Measurements from ENCODE around the gene RBM27.
"Not testable (repeated sequence)": the region's sequence is repeated elsewhere in the genome, so short reads cannot be mapped to it uniquely, and the experiment has no call there.

RBM27 gene

GRCh38 chr5:146203011-146203871, at the start of gene RBM27:
Gene RBM27 (plus strand): TSS chr5:146203605. CDS start chr5:146203766, 161 bp downstream.
- Mint-ChIP-seq H3K36me3 (ENCODE audit: low read depth) (peaks cover 3% of the 10 kb centered on the region), H3K9me3 (no peaks in the 10 kb centered on the region), H3K4me1 (ENCODE audit: low read depth) (peaks cover 9% of the 10 kb centered on the region), H3K27me3 (ENCODE audit: low read depth) (no peaks in the 10 kb centered on the region), H3K27ac (no peak within 1 kb of the TSS), H3K4me3 (no peak within 1 kb of the TSS)
- DNase-seq (ENCODE audit: low spot score), result peak; percentile 97

GRCh38 chr5:146158255-146158654, 45.1 kb upstream of the RBM27 start:
- H3K36me3 Mint-ChIP-seq (ENCODE audit: low read depth), result peaks cover 55% of the 10 kb centered on the region
- H3K4me1 Mint-ChIP-seq (ENCODE audit: low read depth), result peaks cover 1% of the 10 kb centered on the region
- H3K27me3 Mint-ChIP-seq (ENCODE audit: low read depth), result no peaks in the 10 kb centered on the region
- H3K4me3 Mint-ChIP-seq, result no peak overlapping the region
- DNase-seq (ENCODE audit: low spot score), result no peak
- H3K9me3 Mint-ChIP-seq, result no peaks in the 10 kb centered on the region
- no peak overlapping the region for H3K27ac Mint-ChIP-seq

GRCh38 chr5:146164382-146164781, 39.0 kb upstream of the RBM27 start:
- Mint-ChIP-seq H3K9me3 (no peaks in the 10 kb centered on the region), H3K4me1 (ENCODE audit: low read depth) (peaks cover 4% of the 10 kb centered on the region), H3K36me3 (ENCODE audit: low read depth) (peaks cover 60% of the 10 kb centered on the region), H3K27ac (no peak overlapping the region), H3K4me3 (no peak overlapping the region), H3K27me3 (ENCODE audit: low read depth) (no peaks in the 10 kb centered on the region)
- no peak for DNase-seq (ENCODE audit: low spot score)

GRCh38 chr5:146165460-146165859, 37.9 kb upstream of the RBM27 start:
- Mint-ChIP-seq H3K9me3 (no peaks in the 10 kb centered on the region), H3K36me3 (ENCODE audit: low read depth) (peaks cover 63% of the 10 kb centered on the region), H3K4me3 (no peak overlapping the region), H3K4me1 (ENCODE audit: low read depth) (peaks cover 4% of the 10 kb centered on the region), H3K27me3 (ENCODE audit: low read depth) (no peaks in the 10 kb centered on the region), H3K27ac (no peak overlapping the region)
- no peak for DNase-seq (ENCODE audit: low spot score)

- Mint-ChIP-seq H3K9me3 (no peaks in the 10 kb centered on the region), H3K27me3 (ENCODE audit: low read depth) (no peaks in the 10 kb centered on the region), H3K27ac (no peak overlapping the region), H3K4me3 (no peak overlapping the region), H3K36me3 (ENCODE audit: low read depth) (peaks cover 64% of the 10 kb centered on the region), H3K4me1 (ENCODE audit: low read depth) (peaks cover 4% of the 10 kb centered on the region)
- DNase-seq (ENCODE audit: low spot score), result no peak
These were observed 37.5 kb upstream of the RBM27 start for GRCh38 chr5:146165903-146166302.

GRCh38 chr5:146169076-146169475, 34.3 kb upstream of the RBM27 start:
- no peaks in the 10 kb centered on the region for H3K27me3 Mint-ChIP-seq (ENCODE audit: low read depth)
- no peak overlapping the region for H3K27ac Mint-ChIP-seq
- peaks cover 10% of the 10 kb centered on the region for H3K4me1 Mint-ChIP-seq (ENCODE audit: low read depth)
- H3K9me3 Mint-ChIP-seq, result no peaks in the 10 kb centered on the region
- H3K36me3 Mint-ChIP-seq (ENCODE audit: low read depth), result peaks cover 55% of the 10 kb centered on the region
- H3K4me3 Mint-ChIP-seq, result no peak overlapping the region
- no peak for DNase-seq (ENCODE audit: low spot score)

GRCh38 chr5:146173049-146173448, 30.4 kb upstream of the RBM27 start:
- not testable (repeated sequence) for H3K9me3 Mint-ChIP-seq; H3K4me3 Mint-ChIP-seq; DNase-seq (ENCODE audit: low spot score); H3K27me3 Mint-ChIP-seq (ENCODE audit: low read depth); H3K27ac Mint-ChIP-seq
- H3K36me3 Mint-ChIP-seq (ENCODE audit: low read depth), result peaks cover 41% of the 10 kb centered on the region
- peaks cover 11% of the 10 kb centered on the region for H3K4me1 Mint-ChIP-seq (ENCODE audit: low read depth)

GRCh38 chr5:146173597-146173996, 29.8 kb upstream of the RBM27 start:
- peak overlapping the region; percentile 62 for H3K27ac Mint-ChIP-seq
- no peaks in the 10 kb centered on the region for H3K9me3 Mint-ChIP-seq
- H3K4me1 Mint-ChIP-seq (ENCODE audit: low read depth), result peaks cover 12% of the 10 kb centered on the region
- peak overlapping the region; percentile 60 for H3K4me3 Mint-ChIP-seq
- DNase-seq (ENCODE audit: low spot score), result no peak
- no peaks in the 10 kb centered on the region for H3K27me3 Mint-ChIP-seq (ENCODE audit: low read depth)
- peaks cover 40% of the 10 kb centered on the region for H3K36me3 Mint-ChIP-seq (ENCODE audit: low read depth)

GRCh38 chr5:146176805-146177204, 26.6 kb upstream of the RBM27 start:
- no peak overlapping the region for H3K4me3 Mint-ChIP-seq
- no peaks in the 10 kb centered on the region for H3K27me3 Mint-ChIP-seq (ENCODE audit: low read depth)
- H3K36me3 Mint-ChIP-seq (ENCODE audit: low read depth), result peaks cover 32% of the 10 kb centered on the region
- DNase-seq (ENCODE audit: low spot score), result no peak
- H3K27ac Mint-ChIP-seq, result no peak overlapping the region
- H3K4me1 Mint-ChIP-seq (ENCODE audit: low read depth), result peaks cover 19% of the 10 kb centered on the region
- H3K9me3 Mint-ChIP-seq, result no peaks in the 10 kb centered on the region

GRCh38 chr5:146179696-146180095, 23.7 kb upstream of the RBM27 start:
- Mint-ChIP-seq H3K4me3 (no peak overlapping the region), H3K9me3 (no peaks in the 10 kb centered on the region), H3K27ac (no peak overlapping the region), H3K27me3 (ENCODE audit: low read depth) (no peaks in the 10 kb centered on the region), H3K36me3 (ENCODE audit: low read depth) (peaks cover 27% of the 10 kb centered on the region), H3K4me1 (ENCODE audit: low read depth) (peaks cover 13% of the 10 kb centered on the region)
- DNase-seq (ENCODE audit: low spot score), result no peak

GRCh38 chr5:146183403-146183802, 20.0 kb upstream of the RBM27 start:
- peaks cover 17% of the 10 kb centered on the region for H3K36me3 Mint-ChIP-seq (ENCODE audit: low read depth)
- H3K4me1 Mint-ChIP-seq (ENCODE audit: low read depth), result peaks cover 16% of the 10 kb centered on the region
- H3K27ac Mint-ChIP-seq, result peak overlapping the region; percentile 98
- H3K4me3 Mint-ChIP-seq, result peak overlapping the region; percentile 96
- not testable (repeated sequence) for H3K9me3 Mint-ChIP-seq; DNase-seq (ENCODE audit: low spot score); H3K27me3 Mint-ChIP-seq (ENCODE audit: low read depth)

GRCh38 chr5:146185161-146185560, 18.2 kb upstream of the RBM27 start:
- Mint-ChIP-seq H3K27me3 (ENCODE audit: low read depth) (peaks cover 7% of the 10 kb centered on the region), H3K4me1 (ENCODE audit: low read depth) (peaks cover 14% of the 10 kb centered on the region), H3K36me3 (ENCODE audit: low read depth) (peaks cover 8% of the 10 kb centered on the region), H3K27ac (no peak overlapping the region), H3K9me3 (no peaks in the 10 kb centered on the region), H3K4me3 (no peak overlapping the region)
- DNase-seq (ENCODE audit: low spot score), result no peak

- Mint-ChIP-seq H3K27me3 (ENCODE audit: low read depth) (peaks cover 14% of the 10 kb centered on the region), H3K9me3 (no peaks in the 10 kb centered on the region), H3K27ac (no peak overlapping the region), H3K4me3 (no peak overlapping the region), H3K4me1 (ENCODE audit: low read depth) (peaks cover 5% of the 10 kb centered on the region), H3K36me3 (ENCODE audit: low read depth) (no peaks in the 10 kb centered on the region)
- DNase-seq (ENCODE audit: low spot score), result no peak
These were observed 15.0 kb upstream of the RBM27 start for GRCh38 chr5:146188358-146188757.

- H3K4me3 Mint-ChIP-seq, result no peak overlapping the region
- H3K36me3 Mint-ChIP-seq (ENCODE audit: low read depth), result no peaks in the 10 kb centered on the region
- no peaks in the 10 kb centered on the region for H3K4me1 Mint-ChIP-seq (ENCODE audit: low read depth)
- no peak for DNase-seq (ENCODE audit: low spot score)
- peaks cover 14% of the 10 kb centered on the region for H3K27me3 Mint-ChIP-seq (ENCODE audit: low read depth)
- H3K27ac Mint-ChIP-seq, result no peak overlapping the region
- H3K9me3 Mint-ChIP-seq, result no peaks in the 10 kb centered on the region
These were observed 10.8 kb upstream of the RBM27 start for GRCh38 chr5:146192571-146193043.

Data from T-helper 2 cell treated with Interferon-gamma antibody and Interleukin-4, amounts not matched to agents 5 μg/mL and 100 μg/mL, for 36 hours (primary cell).